Retina (tissue), 1 donor: ENCODE results near the gene IL33.

ENCODE experiments used
- DNase-seq: peaks from one replicate; pipeline ENCODE4 v3.0.0-alpha.2; 2016

The IL33 gene

GRCh38 chr9:6305954-6306563, 90.5 kb downstream of the IL33 start:
- no peak for DNase-seq
